Measurements from ENCODE around the gene CDCP1.

Gene CDCP1

DNA sequence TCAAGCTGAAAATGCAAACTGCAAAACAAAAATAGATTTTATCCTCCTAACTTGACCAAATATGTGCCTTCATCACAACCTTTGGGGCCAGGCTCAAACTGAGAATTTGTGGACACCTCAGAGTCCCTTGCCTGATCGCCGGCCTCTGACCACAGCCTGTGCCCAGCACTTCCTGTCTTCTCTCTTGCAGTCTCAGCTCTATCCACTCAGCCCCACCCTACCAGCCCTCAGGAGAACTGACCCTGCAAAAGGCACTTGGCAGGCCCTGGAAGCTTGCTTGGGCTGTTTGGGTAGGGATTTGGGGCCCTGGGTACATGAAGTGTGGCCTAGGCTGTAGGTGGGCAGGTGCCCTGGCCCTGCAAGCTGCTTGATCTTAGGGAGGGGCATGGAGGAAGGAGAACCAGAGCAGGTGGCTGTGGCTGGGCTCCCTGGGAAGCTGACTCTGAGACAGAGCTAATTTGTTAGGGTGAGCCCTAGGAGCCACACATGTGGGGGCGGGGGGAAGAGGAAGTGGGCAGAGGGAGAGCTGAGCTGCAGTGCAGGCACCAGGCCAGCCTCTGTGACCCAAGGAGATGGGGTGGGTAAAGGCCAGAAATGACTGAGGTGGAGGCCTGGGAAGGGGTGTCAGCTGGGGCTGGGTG lies 111.4 kb downstream of the CDCP1 start:
- peak overlapping the region in 1 of 2 donors; percentile 23 for H3K27ac Mint-ChIP-seq
- H3K27me3 Mint-ChIP-seq = peaks cover 67 to 81% of the 10 kb centered on the region in 2 donors
- H3K36me3 Mint-ChIP-seq (ENCODE audit: insufficient read depth) = no peaks in the 10 kb centered on the region
- peak overlapping the region; percentile 44 to 56 for H3K4me3 Mint-ChIP-seq
- DNase-seq = no peak
- no peak for ATAC-seq (replicated peaks)
- peaks cover 12 to 21% of the 10 kb centered on the region in 2 donors for H3K4me1 Mint-ChIP-seq (ENCODE audit: low read depth in 2 of 2)
- H3K9me3 Mint-ChIP-seq = no peaks in the 10 kb centered on the region

DNA sequence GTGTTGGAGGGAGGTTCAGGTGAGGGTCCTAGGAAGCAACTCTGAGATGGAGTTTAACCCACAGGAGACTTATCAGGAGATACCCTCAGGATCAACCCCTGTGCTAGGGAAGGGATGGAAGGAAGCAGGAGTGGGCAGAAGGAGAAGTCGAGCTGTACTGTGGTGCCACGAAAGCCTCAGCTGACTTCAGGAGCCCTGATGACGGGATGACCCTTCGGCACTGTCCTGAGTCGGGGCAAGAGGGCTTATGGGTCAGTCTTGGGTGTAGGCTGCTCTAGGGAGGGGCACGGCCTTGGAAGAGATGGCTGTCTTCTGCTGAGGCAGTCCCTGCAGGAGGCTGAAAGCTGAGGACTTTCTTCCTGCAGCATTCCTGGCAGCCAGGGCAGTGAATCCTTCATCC lies 112.4 kb downstream of the CDCP1 start:
- peaks cover 72 to 90% of the 10 kb centered on the region in 2 donors for H3K27me3 Mint-ChIP-seq

More for the DNA sequence above, 112.4 kb downstream of the CDCP1 start:
- no peaks in the 10 kb centered on the region for H3K9me3 Mint-ChIP-seq
- peaks cover 12 to 21% of the 10 kb centered on the region in 2 donors for H3K4me1 Mint-ChIP-seq (ENCODE audit: low read depth in 2 of 2)
- H3K27ac Mint-ChIP-seq = no peak overlapping the region
- no peak for DNase-seq
- no peaks in the 10 kb centered on the region for H3K36me3 Mint-ChIP-seq (ENCODE audit: insufficient read depth)
- no peak overlapping the region for H3K4me3 Mint-ChIP-seq
- no peak for ATAC-seq (replicated peaks)

All from effector memory CD8-positive, alpha-beta T cell (primary cell).